Panc1 (cell line): ENCODE results near the gene GAL3ST3.

Experiments used
- CTCF ChIP-seq: fragments of 450-650 bp; IDR thresholded peaks from 2 replicates; pipeline ENCODE4 v1.5.1; 2017; ENCODE audit warnings: mild to moderate bottlenecking
- POLR2AphosphoS5 ChIP-seq: IDR thresholded peaks from 2 replicates; pipeline ENCODE4 v1.6.1; 2012; ENCODE audit warnings: mild to moderate bottlenecking, low read depth, low read length, moderate library complexity

DNA sequence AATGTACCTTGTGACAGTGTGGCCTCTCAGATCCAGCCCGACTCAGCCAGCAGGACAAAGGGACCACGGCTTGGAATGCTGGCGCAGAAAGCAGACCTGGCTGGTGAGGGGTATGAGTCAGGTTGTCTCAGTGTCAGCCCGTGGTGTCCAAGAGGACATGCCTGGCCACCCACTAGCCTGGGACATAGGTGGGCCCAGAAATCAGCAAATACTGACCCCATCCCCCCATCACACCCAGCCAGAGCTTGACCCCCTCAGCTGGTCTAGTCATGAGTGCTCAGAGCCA is 42.1 kb downstream of the GAL3ST3 start:
- TF ChIP-seq CTCF (no peak), POLR2AphosphoS5 (no peak)
